ENCODE measurements around the gene IL4. TPM values are rescaled to one million over a fixed set of nuclear protein-coding genes. Genes with fewer than 3 reads are reported as not detected.

Gene IL4
- total and polyA plus RNA-seq, 2 donors from 2014 or later, result not detected

DNA sequence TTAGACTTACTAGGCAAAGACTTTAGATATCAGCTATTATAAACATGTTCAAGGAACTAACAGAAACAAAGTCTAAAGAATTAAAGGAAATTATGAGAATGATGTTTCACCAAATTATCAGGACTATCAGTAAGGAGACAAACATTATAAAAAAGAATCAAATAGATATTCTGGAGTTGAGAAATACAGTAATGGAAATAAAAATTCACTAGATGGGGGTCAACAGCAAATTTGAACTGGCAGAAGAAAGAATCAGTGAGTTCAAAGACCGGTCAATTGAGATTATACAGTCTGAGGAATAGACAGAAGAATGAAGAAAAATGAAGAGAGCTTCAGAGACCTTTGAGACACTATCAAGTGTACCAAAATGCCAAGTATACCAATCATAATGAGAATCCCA lies 25.4 kb upstream of the IL4 start:
- Histone ChIP-seq H3K27me3 (ENCODE audit: control insufficient read depth, insufficient read depth, low read length) (no peaks in the 10 kb centered on the region), H3K4me1 (ENCODE audit: control insufficient read depth in 2 of 3, insufficient read depth in 2 of 3, low read depth in 1 of 3, low read length in 3 of 3) (no peaks in the 10 kb centered on the region), H3K9me3 (ENCODE audit: control insufficient read depth in 2 of 3, insufficient read depth in 1 of 3, low read length in 3 of 3) (peaks cover 0 to 18% (median 0%) of the 10 kb centered on the region in 3 donors), H3K27ac (ENCODE audit: low read depth in 2 of 2, low read length in 2 of 2) (no peak overlapping the region), H3K9ac (ENCODE audit: low read length in 3 of 3) (no peak overlapping the region), H3K36me3 (ENCODE audit: control insufficient read depth in 2 of 3, insufficient read depth in 3 of 3, low read length in 3 of 3) (peaks cover 0 to under 1% (median 0%) of the 10 kb centered on the region in 3 donors), H3K4me3 (ENCODE audit: low read length in 3 of 3) (no peak overlapping the region)
- FAIRE-seq (no peak), DNase-seq (no peak)
- TF ChIP-seq, protein P1, sequence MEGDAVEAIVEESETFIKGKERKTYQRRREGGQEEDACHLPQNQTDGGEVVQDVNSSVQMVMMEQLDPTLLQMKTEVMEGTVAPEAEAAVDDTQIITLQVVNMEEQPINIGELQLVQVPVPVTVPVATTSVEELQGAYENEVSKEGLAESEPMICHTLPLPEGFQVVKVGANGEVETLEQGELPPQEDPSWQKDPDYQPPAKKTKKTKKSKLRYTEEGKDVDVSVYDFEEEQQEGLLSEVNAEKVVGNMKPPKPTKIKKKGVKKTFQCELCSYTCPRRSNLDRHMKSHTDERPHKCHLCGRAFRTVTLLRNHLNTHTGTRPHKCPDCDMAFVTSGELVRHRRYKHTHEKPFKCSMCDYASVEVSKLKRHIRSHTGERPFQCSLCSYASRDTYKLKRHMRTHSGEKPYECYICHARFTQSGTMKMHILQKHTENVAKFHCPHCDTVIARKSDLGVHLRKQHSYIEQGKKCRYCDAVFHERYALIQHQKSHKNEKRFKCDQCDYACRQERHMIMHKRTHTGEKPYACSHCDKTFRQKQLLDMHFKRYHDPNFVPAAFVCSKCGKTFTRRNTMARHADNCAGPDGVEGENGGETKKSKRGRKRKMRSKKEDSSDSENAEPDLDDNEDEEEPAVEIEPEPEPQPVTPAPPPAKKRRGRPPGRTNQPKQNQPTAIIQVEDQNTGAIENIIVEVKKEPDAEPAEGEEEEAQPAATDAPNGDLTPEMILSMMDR (IDR thresholded peaks at IDR 0.05; ENCODE audit: borderline replicate concordance, extremely low read depth, insufficient read depth), result no peak
- intact Hi-C loops (cut with DNase I), result no loop called here

DNA sequence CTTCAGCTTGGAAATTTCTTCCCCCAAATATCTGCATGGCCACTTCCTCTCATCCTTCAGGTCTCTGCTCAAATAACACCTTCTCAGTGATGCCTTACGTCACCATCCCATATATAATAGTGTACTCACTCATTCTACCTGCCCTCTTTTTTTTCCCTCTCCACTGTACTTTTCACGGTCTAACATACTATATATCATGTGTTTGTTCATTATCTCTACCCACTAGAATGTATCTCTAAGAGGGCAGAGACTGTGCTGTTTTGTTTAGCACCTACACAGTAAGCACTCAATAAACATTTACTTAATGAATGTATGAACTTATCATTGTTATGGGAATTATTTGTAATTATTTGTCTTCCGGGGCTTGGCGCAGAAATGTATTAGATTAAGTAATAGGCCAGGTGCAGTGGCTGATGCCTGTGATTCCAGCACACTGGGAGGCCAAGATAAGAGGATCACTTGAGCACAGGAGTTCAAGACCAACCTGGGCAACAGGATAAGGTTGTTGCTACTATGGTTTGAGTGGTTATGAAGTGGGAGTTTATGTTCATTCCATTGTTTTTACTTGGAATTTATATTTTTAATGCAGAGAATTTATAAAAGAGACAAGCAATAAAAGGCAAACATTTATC lies 21.8 kb upstream of the IL4 start:
- H3K4me3 ChIP-seq (ENCODE audit: low read length in 3 of 3), result no peak overlapping the region
- H3K27me3 ChIP-seq (ENCODE audit: control insufficient read depth, insufficient read depth, low read length), result peaks cover 2% of the 10 kb centered on the region
- H3K27ac ChIP-seq (ENCODE audit: low read depth in 2 of 2, low read length in 2 of 2), result no peak overlapping the region
- FAIRE-seq (no peak), DNase-seq (no peak)
- TF ChIP-seq, protein P1 (IDR thresholded peaks at IDR 0.05; ENCODE audit: borderline replicate concordance, extremely low read depth, insufficient read depth), result no peak
- H3K4me1 ChIP-seq (ENCODE audit: control insufficient read depth in 2 of 3, insufficient read depth in 2 of 3, low read depth in 1 of 3, low read length in 3 of 3), result peaks cover 0 to 2% (median 0%) of the 10 kb centered on the region in 3 donors
- peaks cover 0 to 18% (median 0%) of the 10 kb centered on the region in 3 donors for H3K9me3 ChIP-seq (ENCODE audit: control insufficient read depth in 2 of 3, insufficient read depth in 1 of 3, low read length in 3 of 3)
- H3K9ac ChIP-seq (ENCODE audit: low read length in 3 of 3), result no peak overlapping the region
- no peaks in the 10 kb centered on the region for H3K36me3 ChIP-seq (ENCODE audit: control insufficient read depth in 2 of 3, insufficient read depth in 3 of 3, low read length in 3 of 3)
- intact Hi-C loops (cut with DNase I), result no loop called here

DNA sequence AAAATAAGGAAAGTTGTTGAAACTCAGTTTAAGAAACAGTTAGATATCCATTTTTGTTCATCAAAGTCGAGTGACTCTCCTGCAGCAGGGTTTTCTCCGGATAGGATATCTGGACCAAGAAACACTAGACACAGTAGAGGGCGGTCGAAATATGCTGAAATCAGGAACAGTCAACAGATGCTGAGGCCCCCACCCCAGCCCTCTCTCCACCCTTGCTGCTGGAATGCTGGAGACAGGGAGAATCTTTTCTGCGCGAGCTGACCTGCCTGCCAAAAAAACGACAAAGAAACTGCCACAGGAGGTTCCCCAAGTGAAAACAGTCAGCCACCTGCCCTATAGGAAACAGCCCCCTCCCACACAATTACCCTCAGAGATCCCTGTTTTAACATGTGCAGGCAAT lies 20.1 kb upstream of the IL4 start:
- H3K36me3 ChIP-seq (ENCODE audit: control insufficient read depth in 2 of 3, insufficient read depth in 3 of 3, low read length in 3 of 3), result no peaks in the 10 kb centered on the region
- no peak overlapping the region for H3K4me3 ChIP-seq (ENCODE audit: low read length in 3 of 3)
- peaks cover 0 to 4% (median 0%) of the 10 kb centered on the region in 3 donors for H3K9me3 ChIP-seq (ENCODE audit: control insufficient read depth in 2 of 3, insufficient read depth in 1 of 3, low read length in 3 of 3)
- FAIRE-seq (no peak), DNase-seq (peak in 2 of 5 donors; percentile 14 to 47)
- no peak overlapping the region for H3K9ac ChIP-seq (ENCODE audit: low read length in 3 of 3)
- no peak overlapping the region for H3K27ac ChIP-seq (ENCODE audit: low read depth in 2 of 2, low read length in 2 of 2)
- H3K27me3 ChIP-seq (ENCODE audit: control insufficient read depth, insufficient read depth, low read length), result peaks cover 2% of the 10 kb centered on the region
- TF ChIP-seq, protein P1 (IDR thresholded peaks at IDR 0.05; ENCODE audit: borderline replicate concordance, extremely low read depth, insufficient read depth), result no peak
- H3K4me1 ChIP-seq (ENCODE audit: control insufficient read depth in 2 of 3, insufficient read depth in 2 of 3, low read depth in 1 of 3, low read length in 3 of 3), result peaks cover 0 to 2% (median 0%) of the 10 kb centered on the region in 3 donors
- intact Hi-C loops (cut with DNase I), result no loop called here
